HG02973 (cell line): ENCODE data around the gene MARCKSL1.
"Not testable (repeated sequence)": the region's sequence is repeated elsewhere in the genome, so short reads cannot be mapped to it uniquely, and the experiment has no call there.

Source experiments
- ATAC-seq: cut with Tn5 transposase; IDR thresholded peaks from one replicate; pipeline ENCODE4 v1.9.1; 2021; ENCODE audit warnings: moderate library complexity; ENCODE audit not compliant: unreplicated experiment

MARCKSL1 gene

GRCh38 chr1:32335790-32336590 lies at the start of gene MARCKSL1:
TSS of gene MARCKSL1 (minus strand) at chr1:32336233. CDS start at chr1:32336033, 200 bp downstream.
- peak; percentile 38 for ATAC-seq

DNA sequence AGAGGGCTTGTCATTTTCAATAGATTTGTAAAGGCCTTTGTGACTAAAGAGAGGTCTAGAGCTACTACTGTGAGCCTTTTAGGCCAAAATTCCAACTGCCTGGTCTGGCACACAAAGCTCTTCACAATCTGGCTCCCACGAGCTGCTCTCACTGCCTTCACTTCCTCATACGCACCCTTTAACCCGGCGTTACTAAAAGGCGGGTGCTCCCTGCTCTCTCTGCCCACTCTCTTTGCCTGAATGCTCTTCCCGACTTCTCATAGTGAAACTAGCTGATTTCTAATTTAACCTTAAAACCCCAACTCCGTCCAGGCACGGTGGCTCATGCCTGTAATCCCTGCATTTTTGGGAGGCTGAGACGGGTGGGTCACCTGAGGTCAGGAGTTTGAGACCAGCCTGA lies 44.0 kb upstream of the MARCKSL1 start:
- ATAC-seq: no peak

DNA sequence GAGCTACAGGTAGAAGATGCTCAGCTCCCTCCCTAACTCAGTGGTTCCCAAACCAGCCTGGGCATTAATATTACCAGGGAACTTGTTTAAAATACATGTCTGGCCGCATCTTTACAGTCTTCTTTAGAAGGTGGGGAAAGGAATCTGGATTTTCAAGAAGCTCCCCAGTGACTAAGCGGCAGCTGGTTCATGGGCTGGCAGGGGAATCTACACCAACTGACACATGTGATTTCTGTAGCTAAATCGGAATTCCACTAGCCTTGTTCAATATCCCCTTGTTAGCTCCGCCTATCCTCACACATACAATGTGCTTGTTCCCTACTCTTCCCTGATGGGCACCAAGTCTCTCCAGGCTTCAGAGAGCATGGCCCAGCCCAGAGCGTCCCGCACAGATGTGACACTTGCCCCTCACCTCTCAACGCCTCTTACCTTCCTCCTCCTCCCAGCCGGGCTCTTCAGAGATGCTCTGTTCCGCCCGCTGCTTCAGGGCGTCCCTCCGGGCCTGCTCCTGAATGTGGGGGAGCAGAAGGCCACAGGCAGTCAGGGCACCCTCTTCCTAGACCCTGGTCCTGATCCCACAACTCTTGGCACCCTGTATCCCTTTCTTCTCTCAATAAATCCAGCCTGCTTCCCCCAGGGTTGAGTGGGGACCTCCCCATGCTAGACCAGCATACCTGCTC lies 41.6 kb upstream of the MARCKSL1 start:
- ATAC-seq: no peak

GRCh38 chr1:32376199-32376598 lies 40.2 kb upstream of the MARCKSL1 start:
- no peak for ATAC-seq

DNA sequence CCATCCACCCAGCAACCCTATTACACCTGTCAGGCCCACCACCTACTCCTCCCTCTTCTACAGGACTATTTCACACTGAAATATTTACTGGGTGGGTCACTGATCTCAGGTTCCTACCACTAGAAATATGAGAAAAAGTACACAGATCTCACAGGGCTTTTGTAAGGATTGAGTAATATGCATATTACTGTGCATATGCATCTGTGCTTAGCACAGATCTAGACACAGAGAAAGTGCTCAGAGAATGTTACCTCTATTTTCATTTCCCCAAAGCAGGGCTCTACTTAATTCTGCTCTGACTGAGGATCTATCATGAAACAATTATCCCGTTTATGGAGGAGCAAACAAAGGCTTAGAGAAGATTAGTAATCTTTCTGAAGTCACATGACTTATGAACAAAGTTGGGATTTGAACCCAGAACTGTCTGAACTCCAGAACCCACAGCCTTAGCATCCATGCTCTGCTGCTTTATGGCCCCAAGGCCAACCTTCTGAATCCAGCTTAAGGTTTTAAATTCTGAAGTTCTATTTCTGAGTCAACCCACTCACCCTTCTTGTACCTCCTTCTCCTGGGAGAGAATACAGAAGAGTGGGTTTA lies 38.1 kb upstream of the MARCKSL1 start:
- ATAC-seq: no peak

GRCh38 chr1:32372149-32372756 lies 36.2 kb upstream of the MARCKSL1 start:
- ATAC-seq: no peak

GRCh38 chr1:32367912-32368635 lies 32.0 kb upstream of the MARCKSL1 start:
- no peak for ATAC-seq

- ATAC-seq: no peak
These were observed 29.4 kb upstream of the MARCKSL1 start for GRCh38 chr1:32365445-32365844.

DNA sequence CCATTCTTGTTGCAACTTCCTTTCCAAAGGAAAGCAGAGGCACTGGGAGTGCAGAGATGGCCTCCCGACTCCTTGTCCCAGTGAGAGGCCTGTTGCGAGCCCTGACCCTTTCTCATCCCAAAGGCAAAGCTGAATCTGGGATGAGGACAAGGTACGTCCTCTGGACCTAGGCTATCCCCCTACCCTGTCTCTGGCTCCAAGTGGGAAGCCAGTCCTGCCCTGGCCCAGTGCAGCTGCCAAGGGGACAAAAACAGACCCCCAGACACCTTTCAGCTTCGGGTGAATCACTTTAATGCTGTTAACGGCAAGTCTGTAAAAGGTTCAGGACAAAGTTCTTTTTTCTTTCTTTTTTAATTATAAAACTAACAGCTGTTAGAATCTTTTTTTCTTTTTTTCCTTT lies 28.8 kb upstream of the MARCKSL1 start:
- no peak for ATAC-seq

DNA sequence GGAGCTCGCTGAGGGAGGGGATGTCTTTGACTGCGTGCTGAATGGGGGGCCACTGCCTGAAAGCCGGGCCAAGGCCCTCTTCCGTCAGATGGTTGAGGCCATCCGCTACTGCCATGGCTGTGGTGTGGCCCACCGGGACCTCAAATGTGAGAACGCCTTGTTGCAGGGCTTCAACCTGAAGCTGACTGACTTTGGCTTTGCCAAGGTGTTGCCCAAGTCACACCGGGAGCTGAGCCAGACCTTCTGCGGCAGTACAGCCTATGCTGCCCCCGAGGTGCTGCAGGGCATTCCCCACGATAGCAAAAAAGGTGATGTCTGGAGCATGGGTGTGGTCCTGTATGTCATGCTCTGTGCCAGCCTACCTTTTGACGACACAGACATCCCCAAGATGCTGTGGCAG lies 27.7 kb upstream of the MARCKSL1 start:
- no peak for ATAC-seq

- ATAC-seq: no peak
These were observed 26.7 kb upstream of the MARCKSL1 start, which contains the start of the genes FAM229A and TSSK3 for GRCh38 chr1:32362474-32363313. TSS of gene FAM229A (minus strand) at chr1:32362485. CDS start at chr1:32362091, 394 bp downstream. TSS of gene TSSK3 (plus strand) at chr1:32362539. CDS start at chr1:32362702, 163 bp downstream.

GRCh38 chr1:32361674-32362473 lies 25.8 kb upstream of the MARCKSL1 start:
- no peak for ATAC-seq

GRCh38 chr1:32361308-32361673 lies 25.3 kb upstream of the MARCKSL1 start:
- ATAC-seq: no peak

DNA sequence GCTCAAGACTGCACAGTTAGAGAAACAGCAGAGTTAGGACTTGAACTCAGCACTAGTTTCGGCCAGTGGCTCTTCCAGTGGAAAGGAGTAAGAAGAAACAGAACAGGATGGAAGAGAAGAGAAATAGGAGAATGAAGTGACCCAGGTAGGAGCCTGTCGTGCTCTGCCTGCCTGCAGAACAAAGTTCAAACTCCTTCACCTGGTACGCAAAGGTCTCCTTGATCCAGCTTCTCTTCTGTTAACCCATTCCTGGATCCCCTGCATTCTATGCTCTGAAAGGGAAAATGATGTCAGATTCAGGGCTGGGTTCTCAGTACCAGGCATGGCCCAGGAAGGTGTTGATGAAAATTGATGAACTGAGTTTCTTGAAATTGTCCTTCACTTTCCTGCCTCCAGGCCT lies 22.4 kb upstream of the MARCKSL1 start:
- no peak for ATAC-seq

GRCh38 chr1:32357614-32358013 lies 21.6 kb upstream of the MARCKSL1 start:
- ATAC-seq: no peak

DNA sequence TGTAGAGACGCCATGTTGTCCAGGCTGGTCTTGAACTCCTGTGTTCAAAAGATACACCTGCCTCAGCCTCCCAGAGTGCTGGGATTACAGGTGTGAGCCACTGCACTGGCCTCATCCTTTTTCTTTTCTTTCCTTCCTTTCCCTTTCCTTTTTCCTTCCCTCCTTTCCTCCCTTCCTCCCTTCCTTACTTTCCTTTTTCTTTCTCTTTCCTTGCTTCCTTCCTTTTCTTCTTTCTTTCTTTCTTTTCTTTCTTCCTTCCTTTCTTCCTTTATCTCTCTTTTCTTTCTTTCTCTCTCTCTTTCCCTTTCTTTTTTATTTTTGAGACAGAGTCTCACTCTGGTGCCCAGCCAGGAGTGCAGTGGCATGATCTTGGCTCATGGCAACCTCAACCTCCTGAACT lies 20.4 kb upstream of the MARCKSL1 start:
- ATAC-seq: no peak

DNA sequence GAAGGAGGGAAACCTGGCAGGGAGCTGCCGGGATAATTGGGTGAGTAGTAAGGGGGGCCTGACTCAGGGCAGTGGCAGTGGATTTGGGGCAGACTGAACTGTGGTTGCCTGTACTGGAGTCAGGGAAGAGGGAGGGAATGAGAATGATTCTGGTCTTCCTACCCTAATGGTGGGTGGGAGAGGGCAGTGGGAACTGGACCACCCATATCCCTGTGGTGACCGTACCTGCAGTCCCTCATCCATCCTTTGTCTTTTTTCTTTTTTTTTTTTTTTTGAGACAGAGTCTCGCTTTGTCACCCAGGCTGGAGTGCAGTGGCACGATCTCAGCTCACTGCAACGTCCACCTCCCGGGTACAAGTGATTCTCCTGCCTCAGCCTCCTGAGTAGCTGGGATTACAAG lies 19.7 kb upstream of the MARCKSL1 start:
- not testable (repeated sequence) for ATAC-seq

GRCh38 chr1:32353886-32354570 lies 18.0 kb upstream of the MARCKSL1 start:
- ATAC-seq: no peak
